Left colon (tissue), 2 donors: ENCODE measurements around the gene ERAS. TPM values are rescaled to one million over a fixed set of nuclear protein-coding genes. Genes with fewer than 3 reads are reported as not detected.
"Not testable (repeated sequence)": the region's sequence is repeated elsewhere in the genome, so short reads cannot be mapped to it uniquely, and the experiment has no call there.

Experiments
- ATAC-seq: fragments of 200-7000 bp; cut with Tn5 transposase; one replicate; pipeline ENCODE4 v1.9.1; 2020; ENCODE audit warnings: mild to moderate bottlenecking, moderate library complexity
- DNase-seq, 2 donors: peaks; one replicate each; pipeline ENCODE4 v3.0.0-alpha.2; 2020
- intact Hi-C, 2 donors: fragments of 100-400 bp; cut with DNase I in 1 of 2; cut with micrococcal nuclease in 1 of 2; formaldehyde crosslinking; loops; one replicate each; pipeline versions ENCODE4 v1.11.2 to v1.14.0; 2022; cut with DNase I, micrococcal nuclease
- total RNA-seq, 2 donors: library from RNA; stranded (reverse); fragmentation: NEBNext Ultra II Directional; extraction: Animal tissue kit (Norgen Biotek cat#: 25700); gene quantifications; one replicate each; pipeline ENCODE4 v1.2.1, GENCODE V29; 2021
- donor health status: DM: no; HTN: no; CAD: no.
- donor health status: DM: yes; HTN: yes; CAD: no.

Gene ERAS
- total RNA-seq, 2 donors from 2014 or later, result not detected

DNA sequence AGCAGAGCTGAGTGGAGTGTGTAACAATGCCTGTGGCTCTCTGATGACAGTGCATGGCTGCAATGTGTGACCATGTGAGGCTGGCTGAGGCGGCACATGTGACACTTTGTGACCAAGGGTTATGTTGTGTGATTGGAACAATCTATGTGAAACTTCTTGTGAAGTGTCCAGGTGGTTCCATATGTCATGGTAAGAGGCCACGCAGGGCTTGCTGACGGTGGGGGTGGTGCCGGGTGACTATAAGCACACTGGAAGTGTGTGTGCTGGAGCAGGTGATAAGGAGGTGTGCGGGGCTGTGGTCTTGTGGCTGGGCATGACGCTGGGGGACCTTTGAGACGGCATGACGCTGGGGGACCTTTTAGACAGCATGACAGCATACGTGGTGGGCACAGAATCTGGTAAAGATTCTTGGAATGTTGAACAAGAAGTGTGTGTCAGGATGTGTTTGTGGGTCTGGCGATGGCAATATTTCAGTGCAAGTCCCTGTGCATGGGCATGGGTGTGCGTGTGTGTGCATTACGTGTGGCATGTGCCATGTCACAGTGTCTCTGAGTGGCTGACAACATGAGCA is 31.9 kb upstream of the ERAS start:
- intact Hi-C loops, result no loop called here
- ATAC-seq (no peak), DNase-seq (no peak)

DNA sequence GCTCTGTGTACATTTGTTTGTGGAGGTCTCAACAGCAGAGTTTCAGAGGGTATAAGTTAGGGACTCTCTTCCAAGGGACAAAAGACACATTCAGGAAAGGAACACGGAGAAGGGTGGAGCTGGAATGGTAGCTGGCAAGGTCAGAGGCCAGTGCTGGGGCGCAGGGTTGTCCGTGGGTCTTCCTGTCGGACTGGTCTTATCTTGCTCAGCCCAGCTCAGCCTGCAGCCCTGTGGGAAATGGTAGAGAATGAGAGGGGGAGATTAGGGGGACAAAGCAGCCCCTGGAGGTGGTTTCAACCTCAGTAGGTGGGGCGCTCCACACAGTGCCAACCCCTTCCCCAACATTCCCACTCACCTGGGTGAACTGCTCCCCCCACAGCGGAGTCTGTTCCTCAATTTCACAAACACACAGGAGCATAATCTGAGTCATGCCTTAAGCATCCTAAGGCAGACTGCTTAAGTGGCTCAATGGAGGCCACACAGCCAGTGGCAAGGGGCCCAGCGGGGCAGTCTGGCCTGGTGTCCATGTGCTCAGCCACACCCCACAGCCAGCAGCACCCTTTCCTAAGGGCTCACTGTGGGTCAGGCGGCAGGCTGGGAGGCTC is 31.3 kb upstream of the ERAS start:
- ATAC-seq (no peak), DNase-seq (no peak)
- intact Hi-C loops, result no loop called here

DNA sequence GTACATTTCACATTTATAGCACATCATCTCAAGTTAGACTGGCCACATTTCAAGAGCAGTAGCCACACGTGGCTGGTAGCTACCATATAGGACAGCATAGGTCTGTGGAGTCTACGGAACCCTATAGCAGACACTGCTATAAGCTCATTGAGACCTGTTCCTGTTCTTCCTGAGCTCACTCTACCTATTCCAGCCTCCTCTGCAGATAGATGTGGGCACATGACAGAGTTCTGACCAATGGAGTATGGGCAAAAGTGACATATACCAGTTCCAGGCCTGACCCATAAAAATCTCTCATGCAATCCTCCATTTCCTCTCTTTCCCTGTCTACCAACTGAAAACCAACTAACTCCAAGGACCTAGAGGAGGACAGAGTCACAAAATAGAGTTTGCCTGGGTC is 28.0 kb upstream of the ERAS start:
- DNase-seq (no peak), ATAC-seq (no peak)
- intact Hi-C loops, result no loop called here

DNA sequence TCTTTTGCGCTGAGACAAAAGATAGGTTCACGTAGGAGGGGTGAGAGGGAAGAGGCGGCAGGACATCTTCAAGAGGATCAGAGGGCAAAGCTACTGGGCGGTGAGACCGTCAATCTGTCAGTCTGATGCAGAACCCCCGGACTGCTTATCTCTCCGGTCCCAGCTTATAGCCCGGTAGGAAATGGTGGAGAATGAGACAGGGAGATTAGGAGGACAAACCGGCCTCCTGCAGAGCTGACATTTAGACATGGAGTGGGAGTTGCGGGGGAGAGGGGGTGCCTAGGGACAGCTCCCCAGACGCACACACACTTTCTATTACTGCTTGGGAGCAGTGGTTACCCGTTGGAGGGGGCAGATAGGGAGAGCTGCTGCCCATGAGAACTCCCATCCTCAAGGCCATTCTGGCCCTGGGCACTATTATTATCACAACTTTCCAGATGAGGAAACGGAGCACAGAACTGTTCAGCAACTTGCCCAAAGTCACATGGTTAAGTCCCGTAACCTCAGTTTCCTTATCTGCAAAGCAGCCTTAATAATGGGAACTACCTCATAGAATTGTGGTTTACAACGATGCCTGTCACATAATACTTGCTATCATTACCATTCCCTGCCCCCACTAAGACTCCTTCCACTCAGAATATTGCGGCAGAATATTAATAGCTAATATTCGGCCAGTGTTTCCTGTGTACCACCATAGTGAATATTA is 25.6 kb upstream of the ERAS start:
- ATAC-seq, result no peak
- no peak for DNase-seq
- intact Hi-C loops, result no loop called here

DNA sequence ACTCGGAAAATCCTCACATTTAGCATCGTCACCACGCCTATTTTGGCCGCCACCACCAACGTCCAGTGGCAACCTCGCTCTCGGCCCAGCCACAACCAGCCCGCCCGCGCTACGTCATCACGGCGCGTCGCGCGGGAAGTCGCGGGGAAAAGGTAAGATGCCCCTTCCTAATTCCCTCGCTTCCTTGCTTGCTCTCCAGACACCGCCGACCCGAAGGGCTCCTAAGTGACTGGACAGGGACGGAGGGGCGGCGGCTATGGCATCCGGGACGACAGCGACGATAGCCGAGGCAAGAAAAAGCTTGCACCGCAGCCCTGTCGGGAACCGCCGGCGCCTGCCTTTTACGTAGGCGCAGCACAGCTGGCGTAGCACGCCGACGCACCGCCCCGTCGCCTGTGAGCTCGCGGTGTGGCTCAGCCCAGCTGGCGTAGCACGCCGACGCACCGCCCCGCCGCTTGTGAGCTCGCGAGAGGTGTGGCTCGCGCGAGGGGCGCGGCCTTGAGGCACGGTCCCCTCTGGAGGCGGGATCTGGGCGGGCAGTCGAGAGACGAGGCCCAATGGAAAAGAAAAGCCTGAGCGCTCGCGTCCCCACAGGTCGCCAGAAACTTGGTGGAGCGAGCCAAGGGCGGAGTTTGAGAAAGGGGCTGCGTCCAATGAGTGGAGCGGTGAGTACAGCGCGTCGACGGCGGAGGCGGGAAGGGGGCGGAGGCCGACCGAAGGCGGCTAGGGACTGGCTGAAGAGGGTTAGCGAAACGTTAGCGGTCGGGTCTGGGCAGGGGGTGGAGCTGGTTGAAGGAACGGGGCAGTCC is 24.8 kb upstream of the ERAS start, which contains the start of gene HDAC6:
Gene HDAC6 (plus strand): TSS at position 788 of the 809 bp plus-strand sequence. CDS start 626 bp downstream, outside the sequence.
- intact Hi-C loops, result no loop called here
- peak; percentile 86 for ATAC-seq
- peak; percentile 94 to 97 for DNase-seq

DNA sequence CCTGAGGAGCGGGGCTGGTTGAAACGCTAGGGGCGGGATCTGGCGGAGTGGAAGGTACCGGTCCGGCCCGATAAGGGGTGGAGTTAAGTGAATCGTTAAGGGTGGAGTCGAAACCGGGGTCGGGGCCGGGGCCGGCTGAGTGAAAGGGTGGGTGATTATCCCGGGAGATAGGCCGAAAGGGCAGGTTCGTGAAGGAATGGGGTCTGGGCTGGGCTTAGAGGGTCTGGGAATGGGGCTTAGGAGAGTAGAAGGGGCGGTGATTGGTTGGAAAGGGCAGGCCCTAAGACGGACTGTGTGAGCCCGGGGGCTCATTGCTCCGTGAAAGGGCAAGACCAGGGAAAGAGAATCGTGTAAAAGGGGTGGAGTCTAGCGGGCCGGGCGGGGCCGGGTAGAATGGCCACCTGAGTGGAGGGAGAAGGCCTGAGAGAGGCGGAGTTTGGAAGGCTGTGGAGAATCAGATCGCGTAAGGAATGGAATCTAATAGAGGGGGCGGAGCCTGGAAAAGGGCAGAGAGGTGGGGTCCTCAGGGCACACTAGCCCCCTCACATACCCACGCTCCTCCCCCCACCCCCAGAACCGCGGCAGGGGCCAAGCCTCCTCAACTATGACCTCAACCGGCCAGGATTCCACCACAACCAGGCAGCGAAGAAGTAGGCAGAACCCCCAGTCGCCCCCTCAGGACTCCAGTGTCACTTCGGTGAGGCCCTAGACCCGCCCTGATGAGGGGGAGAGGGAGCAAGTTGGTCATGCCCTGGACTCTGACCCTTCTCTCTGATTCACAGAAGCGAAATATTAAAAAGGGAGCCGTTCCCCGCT is 24.0 kb upstream of the ERAS start:
- DNase-seq, result peak; percentile 90
- peak; percentile 70 for ATAC-seq
- intact Hi-C loops, result no loop called here

DNA sequence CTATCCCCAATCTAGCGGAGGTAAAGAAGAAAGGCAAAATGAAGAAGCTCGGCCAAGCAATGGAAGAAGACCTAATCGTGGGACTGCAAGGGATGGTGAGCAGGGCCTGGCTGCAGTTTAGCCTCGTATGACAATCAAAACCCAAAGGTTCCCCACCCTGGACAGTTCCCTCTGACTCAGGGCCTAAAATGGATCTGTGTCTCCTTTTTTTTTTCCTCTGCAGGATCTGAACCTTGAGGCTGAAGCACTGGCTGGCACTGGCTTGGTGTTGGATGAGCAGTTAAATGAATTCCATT is 23.5 kb upstream of the ERAS start:
- no peak for ATAC-seq
- no peak for DNase-seq
- intact Hi-C loops, result no loop called here

DNA sequence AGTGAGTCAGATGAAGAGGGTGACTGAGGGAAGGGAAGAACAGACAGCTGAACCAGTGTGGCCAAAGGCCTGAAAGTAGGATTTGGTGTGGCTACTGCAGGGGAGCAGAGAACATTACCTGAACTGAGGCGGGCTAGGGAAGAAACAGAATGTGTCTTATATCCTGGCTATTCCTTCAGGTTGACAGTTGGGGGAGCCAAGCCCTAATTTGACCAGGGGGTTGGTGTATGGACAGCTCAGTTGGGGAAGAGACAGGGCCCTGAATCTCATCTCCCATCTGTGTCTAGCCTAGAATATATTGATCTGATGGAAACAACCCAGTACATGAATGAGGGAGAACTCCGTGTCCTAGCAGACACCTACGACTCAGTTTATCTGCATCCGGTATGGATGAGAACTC is 20.2 kb upstream of the ERAS start:
- DNase-seq (no peak), ATAC-seq (no peak)
- intact Hi-C loops, result no loop called here

DNA sequence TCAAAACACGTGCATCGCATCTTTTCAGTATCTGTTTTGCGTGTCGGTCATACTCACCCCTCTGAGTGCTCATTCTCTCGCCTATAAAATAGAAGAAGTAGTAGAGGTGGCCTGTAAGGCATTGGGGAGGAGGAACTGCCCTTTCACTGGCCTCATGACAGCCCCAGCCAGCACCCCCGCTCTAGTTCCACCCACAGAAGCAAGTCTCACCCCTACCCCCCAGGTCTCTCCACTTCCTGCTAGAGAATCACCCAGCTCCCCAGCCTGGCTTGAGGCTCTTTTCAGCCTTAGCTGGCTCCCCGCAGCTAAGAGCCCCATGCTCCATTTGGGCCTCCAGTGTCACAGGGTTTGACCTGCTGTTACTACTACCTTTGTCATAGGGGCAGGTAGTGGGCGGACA is 12.7 kb upstream of the ERAS start:
- intact Hi-C loops, result no loop called here
- no peak for DNase-seq
- ATAC-seq, result no peak

DNA sequence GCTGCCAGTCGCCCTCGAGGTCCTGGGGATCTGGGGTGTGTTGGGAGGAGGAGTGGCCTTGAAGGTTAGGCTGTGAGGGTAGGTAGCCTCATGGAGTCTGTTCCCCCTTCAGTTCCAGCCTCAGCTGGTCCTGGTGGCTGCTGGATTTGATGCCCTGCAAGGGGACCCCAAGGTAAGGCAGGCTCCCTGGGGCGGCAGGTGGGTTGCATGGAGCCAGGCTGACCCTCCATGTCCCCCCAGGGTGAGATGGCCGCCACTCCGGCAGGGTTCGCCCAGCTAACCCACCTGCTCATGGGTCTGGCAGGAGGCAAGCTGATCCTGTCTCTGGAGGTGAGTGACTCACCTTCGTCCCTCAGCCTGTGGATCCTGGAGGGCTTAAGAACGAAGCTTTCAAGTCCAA is 11.6 kb upstream of the ERAS start:
- ATAC-seq (no peak), DNase-seq (no peak)
- intact Hi-C loops, result no loop called here

DNA sequence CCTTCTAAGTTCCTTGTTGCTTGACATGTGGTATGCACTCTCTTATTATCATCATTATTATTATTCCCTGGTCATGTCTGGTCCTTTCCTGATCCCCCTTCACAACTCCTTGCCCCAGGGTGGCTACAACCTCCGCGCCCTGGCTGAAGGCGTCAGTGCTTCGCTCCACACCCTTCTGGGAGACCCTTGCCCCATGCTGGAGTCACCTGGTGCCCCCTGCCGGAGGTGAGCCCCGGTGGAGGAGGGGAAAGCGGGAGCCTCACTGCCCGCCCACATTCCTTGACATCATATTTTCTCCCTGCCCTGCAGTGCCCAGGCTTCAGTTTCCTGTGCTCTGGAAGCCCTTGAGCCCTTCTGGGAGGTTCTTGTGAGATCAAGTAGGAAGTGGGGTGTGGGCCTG is 11.0 kb upstream of the ERAS start:
- ATAC-seq, result no peak
- intact Hi-C loops, result no loop called here
- DNase-seq, result no peak

DNA sequence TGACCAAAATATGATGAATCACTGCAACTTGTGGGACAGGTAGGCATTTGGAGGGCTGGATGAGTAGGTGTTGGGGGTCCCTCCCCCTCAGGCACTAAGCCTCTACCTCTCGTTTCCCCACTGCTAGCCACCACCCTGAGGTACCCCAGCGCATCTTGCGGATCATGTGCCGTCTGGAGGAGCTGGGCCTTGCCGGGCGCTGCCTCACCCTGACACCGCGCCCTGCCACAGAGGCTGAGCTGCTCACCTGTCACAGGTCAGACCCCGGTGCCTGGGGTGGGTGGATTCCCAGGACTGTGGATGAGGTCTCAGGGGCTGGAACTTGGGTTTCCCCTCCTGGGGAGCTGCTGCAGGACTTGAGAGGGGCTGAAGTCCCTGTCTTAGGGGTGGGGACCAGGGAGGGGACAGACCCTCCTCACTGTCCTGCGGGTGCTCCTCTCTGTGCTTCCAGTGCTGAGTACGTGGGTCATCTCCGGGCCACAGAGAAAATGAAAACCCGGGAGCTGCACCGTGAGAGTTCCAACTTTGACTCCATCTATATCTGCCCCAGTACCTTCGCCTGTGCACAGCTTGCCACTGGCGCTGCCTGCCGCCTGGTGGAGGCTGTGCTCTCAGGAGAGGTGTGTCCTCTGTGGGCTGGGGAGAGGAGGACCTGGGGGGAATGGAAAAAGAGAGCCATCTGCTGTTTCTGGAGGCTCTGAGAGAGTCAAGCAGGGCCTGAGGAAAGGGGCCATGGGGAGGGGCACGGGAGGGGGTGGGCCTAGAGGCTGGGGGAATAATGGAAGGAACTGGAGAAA is 10.1 kb upstream of the ERAS start:
- DNase-seq, result no peak
- ATAC-seq, result no peak
- intact Hi-C loops, result no loop called here

DNA sequence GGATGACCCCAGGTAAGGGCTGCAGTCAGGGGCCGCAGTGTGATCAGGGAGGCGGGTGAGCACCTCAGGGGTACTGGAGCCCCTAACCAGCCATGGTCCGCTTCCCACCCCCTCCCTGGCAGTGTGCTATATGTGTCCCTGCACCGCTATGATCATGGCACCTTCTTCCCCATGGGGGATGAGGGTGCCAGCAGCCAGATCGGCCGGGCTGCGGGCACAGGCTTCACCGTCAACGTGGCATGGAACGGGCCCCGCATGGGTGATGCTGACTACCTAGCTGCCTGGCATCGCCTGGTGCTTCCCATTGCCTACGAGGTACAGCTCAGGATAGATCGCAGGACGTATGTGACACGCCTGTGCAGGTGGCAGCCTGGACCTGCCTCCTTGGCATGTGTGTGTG is 8.2 kb upstream of the ERAS start:
- no peak for DNase-seq
- intact Hi-C loops, result no loop called here
- no peak for ATAC-seq

DNA sequence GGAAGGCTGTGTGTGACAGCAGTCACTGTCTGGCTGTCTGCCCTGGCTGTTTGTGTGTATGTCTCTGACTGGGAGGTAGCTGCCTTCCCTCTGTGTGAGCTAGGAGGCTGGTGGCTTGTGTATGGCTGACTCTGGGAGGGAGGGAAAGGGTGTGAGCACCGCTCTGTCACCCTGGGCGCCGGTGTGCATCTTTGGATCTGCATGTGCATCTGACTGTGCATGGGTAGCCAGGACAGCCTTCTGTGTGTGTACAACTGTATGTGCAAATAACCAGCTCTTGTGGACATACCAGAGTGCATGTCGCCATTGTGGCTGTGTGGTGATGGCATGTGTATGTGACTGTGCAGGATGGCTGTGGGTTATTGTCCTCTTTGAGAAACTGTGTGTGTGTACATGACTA is 7.4 kb upstream of the ERAS start:
- no peak for DNase-seq
- no peak for ATAC-seq
- intact Hi-C loops, result no loop called here

DNA sequence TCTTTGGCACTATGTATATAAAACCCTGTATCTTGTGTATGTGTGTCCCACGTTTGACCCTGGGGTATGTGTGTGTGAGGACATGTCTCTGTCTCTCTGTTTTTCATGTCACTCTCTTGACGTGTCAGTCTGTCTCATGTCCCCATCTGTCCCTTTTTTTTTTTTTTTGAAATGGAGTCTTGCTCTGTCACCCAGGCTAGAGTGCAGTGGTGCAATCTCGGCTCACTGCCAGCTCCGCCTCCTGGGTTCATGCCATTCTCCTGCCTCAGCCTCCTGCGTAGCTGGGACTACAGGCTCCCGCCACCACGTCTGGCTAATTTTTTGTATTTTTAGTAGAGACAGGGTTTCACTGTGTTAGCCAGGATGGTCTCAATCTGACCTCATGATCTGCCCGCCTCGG is 6.9 kb upstream of the ERAS start:
- ATAC-seq, intact Hi-C loops, DNase-seq: not testable (repeated sequence)

DNA sequence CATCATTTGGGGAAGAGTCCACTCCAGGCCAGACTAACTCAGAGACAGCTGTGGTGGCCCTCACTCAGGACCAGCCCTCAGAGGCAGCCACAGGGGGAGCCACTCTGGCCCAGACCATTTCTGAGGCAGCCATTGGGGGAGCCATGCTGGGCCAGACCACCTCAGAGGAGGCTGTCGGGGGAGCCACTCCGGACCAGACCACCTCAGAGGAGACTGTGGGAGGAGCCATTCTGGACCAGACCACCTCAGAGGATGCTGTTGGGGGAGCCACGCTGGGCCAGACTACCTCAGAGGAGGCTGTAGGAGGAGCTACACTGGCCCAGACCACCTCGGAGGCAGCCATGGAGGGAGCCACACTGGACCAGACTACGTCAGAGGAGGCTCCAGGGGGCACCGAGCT is 3.3 kb upstream of the ERAS start:
- no peak for ATAC-seq
- no peak for DNase-seq
- intact Hi-C loops, result no loop called here

DNA sequence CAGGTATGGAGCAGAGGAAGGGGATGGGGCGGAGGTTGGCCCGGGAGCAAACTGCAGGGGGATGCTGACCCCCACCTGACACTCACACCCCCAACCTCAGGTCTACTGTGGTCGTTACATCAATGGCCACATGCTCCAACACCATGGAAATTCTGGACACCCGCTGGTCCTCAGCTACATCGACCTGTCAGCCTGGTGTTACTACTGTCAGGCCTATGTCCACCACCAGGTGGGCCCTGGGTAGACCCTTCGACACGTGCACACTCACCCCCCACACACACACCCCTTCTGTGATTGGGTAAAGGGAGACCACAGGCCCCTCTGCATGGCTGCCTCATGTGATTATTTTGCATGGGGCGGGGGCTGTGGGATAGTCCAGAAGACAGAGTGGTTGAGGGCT is 2.2 kb upstream of the ERAS start:
- DNase-seq, result no peak
- no peak for ATAC-seq
- intact Hi-C loops, result no loop called here

DNA sequence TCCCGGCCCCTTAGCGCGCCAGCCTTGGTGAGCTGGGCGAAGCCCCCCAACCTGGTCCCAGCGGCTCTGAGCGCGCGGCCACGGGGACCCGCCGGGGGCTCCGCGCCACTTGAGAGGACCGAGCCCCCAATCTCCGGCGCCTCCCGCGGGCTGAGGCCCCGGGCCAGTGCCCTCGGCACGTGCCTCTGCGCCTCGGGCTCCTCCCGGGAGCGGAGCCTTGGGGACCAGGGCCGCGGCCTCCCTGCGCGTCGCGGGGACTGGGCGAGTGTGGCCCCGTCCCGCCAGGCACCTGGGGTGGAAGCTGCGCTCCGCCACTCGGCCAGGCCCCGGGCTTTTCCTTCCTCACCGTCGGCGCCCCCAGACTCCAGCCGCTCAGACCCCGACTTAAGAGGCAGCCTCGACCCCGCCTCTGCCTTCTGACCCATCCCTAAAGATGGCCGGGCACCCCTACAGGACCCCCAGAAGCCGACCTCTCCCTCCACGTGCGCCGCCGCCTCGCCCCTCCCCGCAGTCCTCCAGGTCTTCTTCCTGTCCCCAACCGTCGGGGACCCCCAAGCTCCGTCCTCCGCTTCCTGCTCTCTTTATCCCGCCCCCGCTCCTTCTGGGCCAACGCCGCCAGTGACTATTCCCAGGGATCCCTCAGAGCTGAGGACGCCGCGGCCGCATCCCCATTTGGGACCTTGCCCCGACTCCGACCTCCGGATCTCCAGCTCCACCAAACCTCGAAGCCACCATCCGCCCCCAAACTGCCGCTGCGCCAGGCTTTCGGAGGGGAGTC is 752 bp downstream of the ERAS start:
- ATAC-seq (no peak), DNase-seq (no peak)
- intact Hi-C loops, result no loop called here
